GM11168 (cell line): ENCODE results near the gene RERE.

Experiments used
- in situ Hi-C: fragments of 300-500 bp; cut with MboI; formaldehyde crosslinking; loops from one replicate; pipeline ENCODE4 v1.12.0; 2022; ENCODE audit warnings: low sequenced_read_pairs; ENCODE audit not compliant: unreplicated experiment

RERE gene

DNA sequence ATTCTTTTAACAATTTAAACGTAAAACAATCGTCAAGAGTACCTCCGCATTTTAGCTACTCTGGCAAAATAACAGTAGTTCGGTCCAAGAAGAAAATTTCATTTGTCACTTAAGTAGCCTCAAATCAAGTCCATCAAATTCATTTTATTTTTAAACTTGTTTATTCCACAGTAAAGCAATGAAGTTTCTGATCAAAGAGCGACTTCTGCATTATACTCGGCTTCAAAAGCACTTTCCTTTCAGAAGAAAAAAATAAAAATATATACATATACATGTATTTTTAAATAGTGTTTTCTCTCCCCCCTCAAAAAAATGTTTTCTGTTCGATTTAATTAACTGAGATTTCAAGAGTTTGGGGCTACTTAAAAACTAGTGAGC, 115.0 kb downstream of the RERE start:
- in situ Hi-C loops: no loop called here

DNA sequence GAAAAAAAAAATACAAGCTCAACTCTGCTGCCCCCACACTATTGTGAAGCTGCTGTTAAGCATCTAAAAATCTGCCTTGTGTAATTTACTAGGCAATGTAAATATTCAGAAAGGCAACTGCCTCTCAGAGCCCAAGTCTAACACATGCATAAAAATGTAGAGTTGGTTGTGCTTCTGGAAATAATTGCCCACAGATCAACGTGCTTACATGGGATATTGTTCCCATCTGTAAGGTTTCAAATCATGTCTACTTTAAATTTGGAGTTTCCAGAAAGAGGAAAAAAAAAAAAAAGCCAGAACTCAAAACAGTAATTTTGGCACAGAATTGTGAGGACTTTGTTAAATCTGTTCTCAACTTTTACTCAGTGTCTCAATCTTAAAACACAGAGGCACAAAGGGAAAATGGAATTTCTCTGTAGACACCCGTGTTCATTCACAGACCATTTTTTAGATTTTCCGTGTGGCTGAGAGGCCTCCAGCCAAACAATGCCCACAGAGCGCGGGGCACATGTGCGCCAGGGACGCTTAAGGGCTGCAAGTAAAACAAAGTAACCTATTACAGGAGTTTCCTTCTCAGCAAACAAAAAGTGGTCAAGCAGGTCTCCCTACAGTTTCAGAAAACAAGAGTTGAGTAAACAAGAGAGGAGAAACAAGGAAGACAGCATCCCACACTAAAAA, 115.5 kb downstream of the RERE start:
- in situ Hi-C loops: no loop called here

DNA sequence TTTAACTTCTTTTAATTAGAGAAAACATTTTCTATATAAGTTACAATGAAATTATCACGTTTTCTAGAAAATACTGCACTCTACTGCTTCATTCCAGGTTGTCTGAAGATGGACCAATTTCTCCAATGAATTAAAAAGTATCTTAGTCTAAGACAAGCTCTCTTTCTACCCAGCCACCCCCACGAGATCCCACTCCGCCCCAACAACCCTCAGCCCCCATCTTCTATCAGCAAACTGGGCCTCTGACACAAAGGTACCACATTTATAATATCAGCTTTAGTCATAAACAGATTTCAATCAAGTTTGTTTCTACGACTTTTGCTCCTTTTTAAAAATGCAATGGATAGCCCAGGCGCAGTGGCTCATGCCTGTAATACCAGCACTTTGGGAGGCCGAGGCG, 117.8 kb downstream of the RERE start:
- in situ Hi-C loops: loop anchor here (10.0 kb wide), 1 partner anchor 135 kb away; no protein-coding TSS in a partner anchor

DNA sequence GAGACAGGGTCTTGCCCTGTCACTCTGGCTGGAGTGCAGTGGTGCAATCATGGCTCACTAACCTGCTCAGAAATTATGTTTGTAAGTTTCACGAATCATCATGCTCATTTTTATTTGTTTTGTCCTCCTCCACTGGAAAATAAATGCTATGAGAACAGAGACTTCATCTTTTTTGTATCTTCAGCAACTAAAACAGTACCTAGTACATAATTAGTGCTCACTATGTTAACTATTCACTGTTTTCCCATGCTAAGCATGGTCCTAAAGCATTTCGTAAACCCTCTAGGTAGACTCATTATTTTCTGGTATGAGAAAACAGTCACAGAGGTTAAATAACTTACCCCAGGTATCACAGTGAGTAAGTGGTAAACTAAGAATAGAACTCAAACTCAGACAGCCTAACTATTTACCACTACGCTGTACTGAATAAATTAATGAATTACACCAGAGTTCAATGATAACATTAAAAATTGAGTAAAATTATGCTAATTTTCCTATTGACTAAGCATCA, 118.4 kb downstream of the RERE start:
- in situ Hi-C loops: loop anchor here (10.0 kb wide), 1 partner anchor 134 kb away; no protein-coding TSS in a partner anchor

DNA sequence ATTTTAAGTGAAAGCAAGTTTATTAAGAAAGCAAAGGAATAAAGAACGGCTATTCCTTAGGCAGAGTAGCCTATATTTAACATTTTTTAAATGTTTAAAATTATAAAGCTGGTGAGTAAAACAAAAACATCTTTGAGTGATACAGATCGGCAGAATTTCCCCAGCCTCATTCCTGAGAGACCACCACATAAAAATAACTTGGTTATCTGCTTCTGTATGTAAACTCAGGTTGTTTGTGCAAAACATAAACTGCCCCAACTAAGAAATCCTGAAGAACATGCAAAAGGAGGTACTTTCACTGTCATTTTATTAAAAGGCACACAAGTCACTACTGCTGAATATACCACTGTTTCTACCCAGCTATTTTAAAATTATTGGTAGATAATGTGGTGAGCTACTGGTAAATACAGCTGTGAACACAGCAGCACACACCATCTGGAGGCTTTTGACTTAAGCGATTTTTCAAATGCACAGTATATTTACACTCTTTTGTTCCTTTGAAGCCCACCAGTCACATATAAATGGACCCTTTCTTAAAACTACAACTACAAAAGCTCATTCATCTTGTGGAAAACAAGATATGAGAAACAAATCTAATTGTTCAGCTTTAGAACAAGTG, 119.3 kb downstream of the RERE start:
- in situ Hi-C loops: loop anchor here (10.0 kb wide), 1 partner anchor 133 kb away; no protein-coding TSS in a partner anchor

DNA sequence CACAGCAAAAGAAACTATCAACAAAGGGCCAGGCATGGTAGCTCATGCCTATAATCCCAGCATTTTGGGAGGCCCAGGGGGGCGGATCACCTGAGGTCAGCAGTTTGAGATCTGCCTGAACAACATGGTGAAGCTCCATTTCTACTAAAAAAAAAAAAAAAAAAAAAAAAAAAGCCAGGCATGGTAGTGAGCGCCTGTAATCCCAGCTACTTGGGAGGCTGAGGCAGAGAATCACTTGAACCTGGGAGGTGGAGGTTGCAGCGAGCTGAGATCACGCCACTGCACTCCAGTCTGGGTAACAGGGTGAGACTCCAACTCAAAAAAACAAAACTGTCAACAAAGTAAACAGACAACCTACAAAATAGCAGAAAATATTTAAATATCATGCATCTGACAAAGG, 122.0 kb downstream of the RERE start:
- in situ Hi-C loops: loop anchor here (10.0 kb wide), 1 partner anchor 131 kb away; no protein-coding TSS in a partner anchor

DNA sequence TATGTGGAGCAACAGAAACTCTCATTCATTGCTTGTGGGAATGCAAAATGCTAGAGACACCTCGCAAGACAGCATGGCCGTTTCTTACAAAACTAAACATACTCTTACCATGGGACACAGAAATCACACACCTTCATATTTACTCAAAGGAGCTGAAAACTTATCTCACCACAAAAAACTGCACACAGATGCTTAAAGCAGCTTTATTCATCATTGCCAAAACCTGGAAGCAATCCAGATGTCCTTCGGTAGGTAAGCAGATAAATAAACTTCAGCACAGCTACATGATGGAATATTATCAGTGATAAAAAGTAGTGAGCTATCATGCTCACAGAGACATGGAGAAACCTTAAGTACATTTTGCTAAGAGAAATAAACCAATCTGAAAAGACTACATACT, 124.3 kb downstream of the RERE start:
- in situ Hi-C loops: loop anchor here (10.0 kb wide), 1 partner anchor 128 kb away; no protein-coding TSS in a partner anchor

DNA sequence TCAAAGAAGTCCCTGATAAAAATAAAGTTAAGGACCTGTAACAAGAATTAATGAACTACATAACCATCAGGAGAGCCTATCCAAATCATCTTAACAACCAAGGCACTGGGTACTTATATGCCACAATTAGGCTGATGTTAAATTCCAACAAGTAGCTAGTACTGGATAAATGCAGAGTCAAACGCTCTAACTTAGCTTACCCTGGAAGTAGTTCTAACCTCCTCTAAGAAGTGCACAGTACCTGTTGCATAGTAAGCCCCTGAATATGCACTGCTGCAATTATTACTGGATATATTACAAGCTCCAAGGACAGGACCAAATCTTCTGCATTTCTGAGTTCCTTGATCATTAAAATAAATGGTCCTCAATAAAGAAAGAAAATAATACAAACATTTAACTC, 125.8 kb downstream of the RERE start:
- in situ Hi-C loops: loop anchor here (10.0 kb wide), 1 partner anchor 127 kb away; no protein-coding TSS in a partner anchor

DNA sequence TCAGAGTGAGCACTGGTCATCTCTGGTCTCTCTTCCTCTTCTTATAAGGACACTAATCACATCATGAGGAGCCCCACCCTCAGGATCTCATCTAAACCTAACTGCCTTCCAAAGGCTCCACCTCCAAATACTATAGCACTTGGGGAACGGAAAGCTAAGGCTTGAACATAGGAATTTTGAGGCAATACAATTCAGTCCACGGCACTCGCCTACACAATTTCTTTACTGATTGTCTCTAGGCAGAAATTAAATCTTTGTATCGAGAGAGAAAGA, 127.3 kb downstream of the RERE start:
- in situ Hi-C loops: loop anchor here (10.0 kb wide), 1 partner anchor 125 kb away; no protein-coding TSS in a partner anchor

DNA sequence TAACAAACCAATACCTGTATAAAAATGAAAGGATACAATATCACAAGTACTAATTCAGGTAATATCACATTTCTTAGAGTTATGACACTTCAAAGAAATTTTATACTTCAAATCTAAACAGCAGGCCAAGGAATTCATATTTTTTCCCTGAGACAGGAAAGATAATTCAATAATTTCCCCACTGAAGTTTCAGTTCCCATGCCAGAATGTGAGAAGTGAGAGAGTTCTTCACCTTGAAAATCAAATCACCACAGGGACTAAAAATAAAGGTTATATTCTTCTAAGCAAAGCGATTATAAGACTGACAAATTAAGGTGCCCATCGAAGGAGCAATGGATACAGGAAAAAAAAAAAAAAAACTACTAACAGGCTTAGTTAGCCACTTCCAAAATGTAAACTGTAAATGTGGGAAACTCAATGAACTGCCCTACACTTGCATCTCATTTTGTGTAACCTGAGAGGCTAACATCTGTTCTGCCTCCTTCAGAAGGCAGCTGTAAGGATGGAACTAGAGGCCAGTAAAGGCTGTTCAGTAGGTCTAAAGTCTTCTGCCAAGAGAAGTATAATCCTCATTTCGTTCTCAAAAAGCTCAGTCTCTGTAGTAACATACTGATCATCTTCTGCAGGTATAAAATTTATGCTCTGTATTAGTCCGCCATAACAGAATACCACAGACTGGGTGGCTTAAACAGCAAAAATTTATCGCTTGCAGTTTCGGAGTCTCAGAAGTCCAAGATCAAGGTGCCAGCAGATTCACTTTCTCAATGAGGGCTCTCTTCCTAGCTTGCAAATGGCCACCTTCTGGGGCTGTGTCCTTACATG, 127.8 kb downstream of the RERE start:
- in situ Hi-C loops: loop anchor here (10.0 kb wide), 1 partner anchor 125 kb away; no protein-coding TSS in a partner anchor

DNA sequence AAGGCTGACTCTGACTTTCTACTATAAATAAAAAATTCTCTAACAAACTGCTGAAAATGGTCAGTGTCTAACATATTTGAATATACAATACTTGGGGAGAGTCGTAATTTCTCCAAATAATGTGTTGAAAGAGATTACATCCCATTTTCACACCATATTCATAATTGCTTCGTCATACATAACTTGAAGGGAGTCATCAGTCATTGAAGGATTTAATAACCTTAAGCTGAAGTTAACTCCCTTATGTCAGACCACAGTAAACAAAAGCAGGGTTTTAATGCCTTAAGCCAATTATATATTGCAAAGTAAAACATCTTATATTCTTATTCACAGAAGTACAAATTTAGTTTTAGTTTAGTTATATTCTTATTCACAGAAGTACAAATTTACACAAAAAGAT, 129.9 kb downstream of the RERE start:
- in situ Hi-C loops: no loop called here

DNA sequence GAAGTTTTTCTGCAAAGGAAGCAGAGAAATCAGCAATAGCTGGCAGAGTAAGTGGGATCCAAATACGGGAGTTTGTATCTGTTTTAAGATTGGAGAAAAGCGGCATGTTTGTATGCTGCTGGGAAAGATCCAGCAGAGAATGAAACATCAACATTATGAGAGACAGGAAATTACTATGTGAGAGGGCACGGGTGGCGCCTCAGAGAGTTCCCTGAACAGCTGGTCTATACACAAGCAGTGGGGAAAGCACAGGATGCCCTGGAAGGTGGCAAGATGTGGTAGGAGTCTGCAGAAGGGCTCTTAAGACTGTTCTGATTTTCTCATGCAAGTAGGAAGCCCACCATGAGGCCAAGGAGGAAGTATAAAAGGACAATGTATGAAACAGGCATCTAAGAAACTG, 130.4 kb downstream of the RERE start:
- in situ Hi-C loops: no loop called here

DNA sequence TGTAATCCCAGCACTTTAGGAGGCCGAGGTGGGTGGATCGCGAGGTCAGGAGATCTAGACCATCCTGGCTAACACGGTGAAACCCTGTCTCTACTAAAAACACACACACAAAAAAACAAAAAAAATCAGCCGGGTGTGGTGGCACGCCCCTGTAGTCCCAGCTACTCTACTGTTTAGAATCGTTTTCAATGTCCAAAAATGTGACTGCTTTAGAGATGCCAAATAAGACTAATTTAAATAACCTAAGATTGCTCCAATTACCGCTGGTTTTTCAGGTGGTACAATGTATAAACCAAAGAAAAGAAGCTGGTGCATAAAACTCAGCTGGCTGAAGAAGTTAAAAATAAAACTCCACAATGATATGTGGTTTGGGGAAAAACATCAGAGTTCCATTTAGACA, 132.0 kb downstream of the RERE start:
- in situ Hi-C loops: no loop called here

DNA sequence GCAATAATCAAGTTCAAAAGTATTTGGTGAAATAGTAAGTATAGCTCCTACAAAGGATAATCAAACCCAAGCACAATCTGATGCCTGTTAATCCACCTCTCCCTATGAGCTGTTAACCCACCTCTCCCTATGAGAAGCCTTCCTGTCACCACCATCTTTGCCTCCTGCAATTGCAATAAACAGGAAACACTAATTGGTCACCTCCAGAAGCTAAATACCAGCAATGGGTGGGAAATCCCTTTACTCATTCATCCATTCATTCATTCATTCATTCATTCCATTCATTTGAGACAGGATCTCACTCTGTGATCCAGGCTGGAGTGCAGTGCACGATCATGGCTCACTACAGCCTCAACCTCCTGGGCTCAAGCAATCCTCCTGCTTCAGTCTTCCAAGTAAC, 132.8 kb downstream of the RERE start:
- in situ Hi-C loops: no loop called here

DNA sequence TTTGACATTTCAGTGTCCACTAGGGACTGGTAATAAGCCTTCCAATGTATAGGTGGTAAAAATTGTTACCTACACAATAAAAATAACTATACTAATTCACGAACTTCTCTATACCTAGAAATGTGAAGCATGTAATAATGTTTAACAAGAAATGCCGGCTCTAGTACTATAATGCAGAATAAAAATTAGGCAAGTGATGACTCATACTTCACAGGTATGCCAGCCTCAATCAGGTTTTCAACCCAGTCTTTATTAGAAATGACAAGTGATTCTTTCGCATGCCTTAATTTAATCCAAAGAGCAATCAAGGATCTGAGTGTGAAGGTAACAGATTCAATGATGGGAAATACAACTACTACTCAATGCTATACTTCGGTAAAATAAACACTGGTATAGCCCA, 134.9 kb downstream of the RERE start:
- in situ Hi-C loops: no loop called here

DNA sequence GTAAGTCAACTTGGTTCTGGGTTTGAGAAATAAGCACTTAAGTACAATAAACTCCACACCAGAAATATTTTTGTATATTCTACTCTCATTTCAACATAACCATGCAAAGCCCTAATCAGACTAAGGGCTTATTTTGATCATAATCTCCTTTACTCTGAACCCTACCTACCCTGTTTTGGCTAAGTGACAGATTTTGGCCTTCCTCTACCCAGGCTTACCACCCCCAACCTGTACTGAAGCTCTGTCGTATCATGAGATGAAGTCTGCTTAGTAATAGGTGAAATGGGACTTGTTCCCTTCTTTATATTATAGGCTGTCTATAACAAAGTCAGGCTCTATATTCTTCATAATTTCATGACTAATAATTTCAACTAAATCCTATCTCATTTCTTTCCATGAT, 135.5 kb downstream of the RERE start:
- in situ Hi-C loops: no loop called here

DNA sequence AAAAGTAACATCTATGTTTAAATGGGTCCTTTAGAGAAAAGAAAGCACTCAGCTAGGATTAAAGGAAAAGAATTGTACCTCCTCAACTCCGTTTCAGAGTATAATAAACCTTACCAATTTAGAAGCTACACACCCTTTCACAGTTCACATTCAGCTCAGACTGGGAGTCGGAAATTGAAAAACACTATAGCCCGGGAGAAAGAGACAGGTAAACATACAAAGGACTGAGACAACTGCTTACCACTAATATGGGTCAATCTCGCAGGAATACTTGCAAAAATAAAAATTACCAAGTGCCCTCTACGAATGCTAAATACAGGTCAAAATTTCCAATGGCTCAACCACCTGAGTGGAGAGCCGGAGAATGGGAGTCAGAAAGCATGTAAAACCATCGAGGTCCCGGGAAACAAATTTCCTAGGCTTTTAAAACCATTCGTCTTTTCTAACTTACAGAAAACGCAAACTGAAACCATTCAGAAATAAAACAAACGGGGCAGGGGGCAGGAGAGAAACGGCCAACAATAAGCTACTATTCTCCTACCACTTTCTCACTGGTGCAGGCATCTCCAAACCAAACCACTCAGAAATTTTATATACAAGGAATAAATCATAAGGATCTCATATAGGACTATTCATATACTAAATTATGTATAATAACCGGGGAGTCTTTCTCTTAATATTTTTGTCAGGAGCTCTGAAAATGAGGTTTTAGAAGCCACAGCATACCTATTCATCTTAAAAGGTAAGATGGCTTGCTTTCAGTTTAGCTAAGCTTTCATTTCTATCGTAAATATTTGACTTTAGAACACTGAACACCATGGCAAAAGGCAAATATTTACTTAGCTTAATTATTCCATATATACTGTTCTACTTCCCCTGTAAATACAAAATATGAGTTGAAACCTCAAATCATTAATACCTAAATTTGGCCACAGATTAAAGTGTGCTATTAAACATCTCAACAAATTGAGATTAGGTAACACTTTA, 136.5 kb downstream of the RERE start:
- in situ Hi-C loops: no loop called here

DNA sequence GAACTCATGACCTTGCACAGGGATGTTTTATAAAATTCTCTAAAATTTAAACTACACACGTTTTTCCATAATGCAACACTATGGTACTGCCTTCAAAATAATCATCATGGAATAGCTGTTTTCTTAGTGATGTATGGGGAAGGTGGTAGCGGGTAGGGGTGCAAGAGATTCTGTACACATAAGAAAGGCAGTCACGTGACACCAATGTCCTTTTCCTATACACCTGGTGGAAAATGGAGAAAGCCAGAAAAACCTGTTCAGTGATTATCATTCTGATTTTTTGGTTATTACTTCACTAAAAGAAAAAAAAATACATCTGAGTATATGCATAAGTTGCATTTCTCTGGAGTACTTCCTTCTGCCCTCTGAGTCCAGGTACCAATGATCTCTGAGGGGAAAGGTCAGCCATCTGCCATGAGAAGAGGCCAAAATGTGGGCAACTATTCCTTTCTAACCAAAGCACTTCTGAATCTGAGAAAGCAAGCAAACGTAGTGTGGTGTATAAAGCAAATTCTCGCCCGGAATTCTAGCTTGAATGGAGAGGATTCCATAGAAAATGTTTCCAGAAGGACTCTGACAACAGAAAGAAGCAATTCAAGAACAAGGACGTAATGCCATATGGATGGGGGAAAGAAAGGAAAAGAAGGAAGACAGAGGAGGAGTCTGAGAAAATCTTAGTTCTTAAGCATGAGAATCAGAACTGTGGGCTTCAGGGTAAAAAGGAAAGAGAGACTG, 137.3 kb downstream of the RERE start:
- in situ Hi-C loops: no loop called here

DNA sequence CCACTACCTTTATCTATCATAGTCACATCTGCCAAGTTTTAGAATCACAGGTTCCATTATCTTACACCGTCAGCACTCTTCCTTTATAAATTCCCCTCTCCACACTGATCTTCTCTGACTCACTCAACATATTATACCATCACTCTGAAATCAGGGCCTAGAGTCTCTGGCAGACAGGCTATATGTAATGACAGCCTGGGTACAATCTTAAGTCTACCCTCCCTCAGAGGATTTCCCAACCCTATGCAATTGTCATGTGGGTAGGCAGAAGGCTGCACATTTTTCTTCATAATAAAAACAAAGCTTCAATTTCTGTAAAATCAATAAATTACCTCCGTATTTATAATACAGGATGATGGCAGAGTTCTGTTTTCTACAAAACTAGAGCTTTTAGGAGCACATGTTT, 138.0 kb downstream of the RERE start:
- in situ Hi-C loops: no loop called here
